ENCODE data around the gene CYP4Z1. TPM values are rescaled to one million over a fixed set of nuclear protein-coding genes. Genes with fewer than 3 reads are reported as not detected.
"Not testable (repeated sequence)": the region's sequence is repeated elsewhere in the genome, so short reads cannot be mapped to it uniquely, and the experiment has no call there.

The CYP4Z1 gene
- total and polyA plus RNA-seq, 5 donors from 2014 or later, result not detected

- H3K9me3 ChIP-seq (ENCODE audit: control insufficient read depth in 2 of 2, low read length in 2 of 2); H3K9me3 Mint-ChIP-seq; H3K36me3 ChIP-seq (ENCODE audit: control insufficient read depth, insufficient read depth, low read length); H3K27me3 ChIP-seq (ENCODE audit: control insufficient read depth, insufficient read depth, low read length); H3K4me1 ChIP-seq (ENCODE audit: control insufficient read depth, insufficient read depth, low read length, poor library complexity, severe bottlenecking); H3K4me3 Mint-ChIP-seq; H3K27ac ChIP-seq (ENCODE audit: insufficient read depth, low read length, poor library complexity, severe bottlenecking); ATAC-seq (ENCODE audit: low read depth in 2 of 2); H3K36me3 Mint-ChIP-seq; H3K27ac Mint-ChIP-seq; DNase-seq; H3K27me3 Mint-ChIP-seq; H3K4me1 Mint-ChIP-seq; H3K4me3 ChIP-seq (ENCODE audit: low read depth, low read length): not testable (repeated sequence)
These were observed 62.6 kb downstream of the CYP4Z1 start for GRCh38 chr1:47129489-47130230.

GRCh38 chr1:47132665-47133064, 65.6 kb downstream of the CYP4Z1 start:
- H3K36me3 Mint-ChIP-seq; H3K27ac Mint-ChIP-seq; H3K36me3 ChIP-seq (ENCODE audit: control insufficient read depth, insufficient read depth, low read length); H3K27me3 ChIP-seq (ENCODE audit: control insufficient read depth, insufficient read depth, low read length); DNase-seq; ATAC-seq (ENCODE audit: low read depth in 2 of 2); H3K9me3 ChIP-seq (ENCODE audit: control insufficient read depth in 2 of 2, low read length in 2 of 2); H3K4me3 Mint-ChIP-seq; H3K4me1 Mint-ChIP-seq; H3K27ac ChIP-seq (ENCODE audit: insufficient read depth, low read length, poor library complexity, severe bottlenecking); H3K4me3 ChIP-seq (ENCODE audit: low read depth, low read length); H3K27me3 Mint-ChIP-seq; H3K4me1 ChIP-seq (ENCODE audit: control insufficient read depth, insufficient read depth, low read length, poor library complexity, severe bottlenecking); H3K9me3 Mint-ChIP-seq: not testable (repeated sequence)

DNA sequence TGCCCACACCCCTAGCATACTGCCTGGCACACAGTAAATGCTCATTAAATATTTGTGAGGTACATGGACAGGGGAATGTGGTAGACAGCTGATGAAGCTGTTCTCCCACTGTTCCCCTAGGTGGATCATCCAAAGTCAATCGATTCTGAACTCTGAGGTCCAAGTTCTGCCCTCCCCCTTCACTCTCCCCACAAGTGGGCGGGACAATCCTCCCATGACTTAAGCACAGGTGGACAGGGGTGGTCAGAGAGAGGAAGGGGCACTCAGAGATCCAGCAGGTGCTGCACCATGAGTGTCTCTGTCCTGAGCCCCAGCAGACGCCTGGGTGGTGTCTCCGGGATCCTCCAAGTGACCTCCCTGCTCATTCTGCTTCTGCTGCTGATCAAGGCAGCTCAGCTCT, 70.2 kb downstream of the CYP4Z1 start, which contains the start of gene CYP4A22:
Gene CYP4A22, plus strand, starts transcription at position 244 of the 400 bp plus-strand sequence. Its CDS starts 45 bp downstream, at position 289.
- no peak within 1 kb of the TSS for H3K4me3 Mint-ChIP-seq

GRCh38 chr1:47137925-47138615, 71.0 kb downstream of the CYP4Z1 start:
- Mint-ChIP-seq H3K4me1 (no peaks in the 10 kb centered on the region), H3K27me3 (no peaks in the 10 kb centered on the region), H3K27ac (no peak overlapping the region), H3K9me3 (peaks cover 0 to 2% (median 0%) of the 10 kb centered on the region in 7 donors), H3K36me3 (no peaks in the 10 kb centered on the region), H3K4me3 (no peak overlapping the region)
- Histone ChIP-seq H3K27me3 (ENCODE audit: control insufficient read depth, insufficient read depth, low read length) (no peaks in the 10 kb centered on the region), H3K4me3 (ENCODE audit: low read depth, low read length) (no peak overlapping the region), H3K36me3 (ENCODE audit: control insufficient read depth, insufficient read depth, low read length) (no peaks in the 10 kb centered on the region), H3K27ac (ENCODE audit: insufficient read depth, low read length, poor library complexity, severe bottlenecking) (no peak overlapping the region), H3K9me3 (ENCODE audit: control insufficient read depth in 2 of 2, low read length in 2 of 2) (no peaks in the 10 kb centered on the region), H3K4me1 (ENCODE audit: control insufficient read depth, insufficient read depth, low read length, poor library complexity, severe bottlenecking) (no peaks in the 10 kb centered on the region)
- ATAC-seq (ENCODE audit: low read depth in 2 of 2) (no peak), DNase-seq (no peak)

More for the DNA sequence above, 70.2 kb downstream of the CYP4Z1 start, which contains the start of gene CYP4A22:
- no peaks in the 10 kb centered on the region for H3K36me3 Mint-ChIP-seq
- Histone ChIP-seq H3K27ac (ENCODE audit: insufficient read depth, low read length, poor library complexity, severe bottlenecking) (no peak within 1 kb of the TSS), H3K36me3 (ENCODE audit: control insufficient read depth, insufficient read depth, low read length) (no peaks in the 10 kb centered on the region), H3K27me3 (ENCODE audit: control insufficient read depth, insufficient read depth, low read length) (no peaks in the 10 kb centered on the region), H3K9me3 (ENCODE audit: control insufficient read depth in 2 of 2, low read length in 2 of 2) (no peaks in the 10 kb centered on the region), H3K4me1 (ENCODE audit: control insufficient read depth, insufficient read depth, low read length, poor library complexity, severe bottlenecking) (no peaks in the 10 kb centered on the region), H3K4me3 (ENCODE audit: low read depth, low read length) (no peak within 1 kb of the TSS)
- no peaks in the 10 kb centered on the region for H3K27me3 Mint-ChIP-seq
- H3K27ac Mint-ChIP-seq, result no peak within 1 kb of the TSS
- DNase-seq, result no peak
- ATAC-seq (ENCODE audit: low read depth in 2 of 2), result no peak
- no peaks in the 10 kb centered on the region for H3K4me1 Mint-ChIP-seq
- H3K9me3 Mint-ChIP-seq, result peaks cover 0 to 2% (median 0%) of the 10 kb centered on the region in 7 donors

DNA sequence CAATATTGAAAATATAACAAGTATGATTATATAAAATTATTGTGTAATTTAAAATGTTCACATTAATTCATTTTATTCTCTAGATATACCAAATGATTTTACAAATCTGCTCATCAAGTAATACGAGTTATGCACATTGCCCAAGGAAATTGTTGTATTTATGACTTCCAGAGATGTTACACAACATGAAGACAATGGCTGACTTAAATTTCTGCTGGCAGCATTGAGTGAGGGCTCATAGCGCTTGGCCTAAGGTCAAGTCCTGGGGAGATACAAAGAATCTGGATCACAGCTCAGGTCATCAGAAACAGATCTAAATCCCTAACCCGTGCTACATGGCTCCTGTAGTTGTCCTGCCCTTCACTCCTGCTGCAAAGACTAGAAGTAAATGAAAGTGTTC, 73.3 kb downstream of the CYP4Z1 start:
- not testable (repeated sequence) for H3K9me3 ChIP-seq (ENCODE audit: control insufficient read depth in 2 of 2, low read length in 2 of 2); H3K27me3 Mint-ChIP-seq; H3K4me1 Mint-ChIP-seq; H3K36me3 Mint-ChIP-seq; H3K4me3 Mint-ChIP-seq; H3K27ac ChIP-seq (ENCODE audit: insufficient read depth, low read length, poor library complexity, severe bottlenecking); H3K36me3 ChIP-seq (ENCODE audit: control insufficient read depth, insufficient read depth, low read length); H3K27me3 ChIP-seq (ENCODE audit: control insufficient read depth, insufficient read depth, low read length); H3K27ac Mint-ChIP-seq; H3K9me3 Mint-ChIP-seq; ATAC-seq (ENCODE audit: low read depth in 2 of 2); H3K4me3 ChIP-seq (ENCODE audit: low read depth, low read length); DNase-seq; H3K4me1 ChIP-seq (ENCODE audit: control insufficient read depth, insufficient read depth, low read length, poor library complexity, severe bottlenecking)

GRCh38 chr1:47143654-47144053, 76.6 kb downstream of the CYP4Z1 start:
- H3K4me3 ChIP-seq (ENCODE audit: low read depth, low read length); H3K9me3 ChIP-seq (ENCODE audit: control insufficient read depth in 2 of 2, low read length in 2 of 2); H3K27me3 ChIP-seq (ENCODE audit: control insufficient read depth, insufficient read depth, low read length); ATAC-seq (ENCODE audit: low read depth in 2 of 2); H3K36me3 Mint-ChIP-seq; H3K4me3 Mint-ChIP-seq; H3K4me1 Mint-ChIP-seq; DNase-seq; H3K27me3 Mint-ChIP-seq; H3K36me3 ChIP-seq (ENCODE audit: control insufficient read depth, insufficient read depth, low read length); H3K27ac ChIP-seq (ENCODE audit: insufficient read depth, low read length, poor library complexity, severe bottlenecking); H3K4me1 ChIP-seq (ENCODE audit: control insufficient read depth, insufficient read depth, low read length, poor library complexity, severe bottlenecking); H3K27ac Mint-ChIP-seq; H3K9me3 Mint-ChIP-seq: not testable (repeated sequence)

DNA sequence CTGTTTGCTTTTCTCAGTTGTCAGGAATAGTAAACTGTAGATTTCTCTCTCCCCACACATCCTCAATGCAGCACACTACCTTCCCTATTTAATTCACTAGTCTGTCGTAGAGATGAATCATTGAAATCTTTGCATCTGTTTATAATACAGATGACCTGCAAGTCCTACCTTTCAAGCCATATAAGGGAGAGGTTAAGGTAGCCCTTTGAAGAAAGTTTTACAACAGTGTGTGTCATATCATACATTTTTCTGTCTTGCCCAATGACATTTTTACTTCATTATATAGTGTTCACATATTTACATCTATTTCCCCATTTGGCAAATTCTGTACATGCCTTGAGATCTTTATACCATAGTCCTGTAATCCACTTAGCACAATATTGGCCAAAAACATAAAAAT, 79.5 kb downstream of the CYP4Z1 start:
- H3K27ac ChIP-seq (ENCODE audit: insufficient read depth, low read length, poor library complexity, severe bottlenecking); H3K9me3 ChIP-seq (ENCODE audit: control insufficient read depth in 2 of 2, low read length in 2 of 2); H3K4me1 Mint-ChIP-seq; H3K27me3 Mint-ChIP-seq; H3K4me3 ChIP-seq (ENCODE audit: low read depth, low read length); DNase-seq; H3K9me3 Mint-ChIP-seq; ATAC-seq (ENCODE audit: low read depth in 2 of 2); H3K4me3 Mint-ChIP-seq; H3K4me1 ChIP-seq (ENCODE audit: control insufficient read depth, insufficient read depth, low read length, poor library complexity, severe bottlenecking); H3K36me3 Mint-ChIP-seq; H3K36me3 ChIP-seq (ENCODE audit: control insufficient read depth, insufficient read depth, low read length); H3K27me3 ChIP-seq (ENCODE audit: control insufficient read depth, insufficient read depth, low read length); H3K27ac Mint-ChIP-seq: not testable (repeated sequence)
